Panc1 (cell line): ENCODE measurements around the gene JAZF1. TPM values are rescaled to one million over a fixed set of nuclear protein-coding genes. Genes with fewer than 3 reads are reported as not detected.

Source experiments
- ATAC-seq: fragments of 200-7000 bp; cut with Tn5 transposase; 2 replicates; pipeline ENCODE4 v1.9.1; 2020; ENCODE audit warnings: mild to moderate bottlenecking, moderate library complexity
- BruUV-seq: library from RNA; stranded (reverse); fragments of 400-500 nt; replicated peaks from 2 replicates; lab custom pipeline; 2021; lab: Mats Ljungman, UMichigan
- CTCF ChIA-PET: fragments of 300-600 bp; sonication (Branson Sonifier 250); formaldehyde crosslinking; loops from one replicate; lab custom pipeline; 2022; ENCODE audit warnings: antibody characterized with exemption; lab: Charles Lee
- POLR2A ChIA-PET: fragments of 300-600 bp; sonication (Branson Sonifier 250); formaldehyde crosslinking; loops from one replicate; lab custom pipeline; 2022; ENCODE audit warnings: antibody characterized with exemption; lab: Charles Lee
- DNase-seq: peaks from one replicate; pipeline ENCODE4 v3.0.0-alpha.2; 2010; ENCODE audit warnings: low read depth, low spot score
- H3K27ac ChIP-seq: 2 replicates; pipeline ENCODE4 v1.5.1; 2011; ENCODE audit warnings: mild to moderate bottlenecking, low read length, inconsistent platforms
- H3K27me3 ChIP-seq: fragments of 200-500 bp; sonication (Bioruptor generic); 2 replicates; pipeline ENCODE4 v1.6.0; 2014; ENCODE audit warnings: low read length, inconsistent platforms; ENCODE audit not compliant: control insufficient read depth, insufficient read depth
- H3K36me3 ChIP-seq: fragments of 200-500 bp; sonication (Bioruptor generic); 2 replicates; pipeline ENCODE4 v1.5.1; 2014; ENCODE audit warnings: inconsistent platforms, mild to moderate bottlenecking, low read length, moderate library complexity; ENCODE audit not compliant: control insufficient read depth, insufficient read depth
- H3K4me1 ChIP-seq: 2 replicates; pipeline ENCODE4 v1.5.1; 2011; ENCODE audit warnings: inconsistent platforms, mild to moderate bottlenecking, low read length, moderate library complexity; ENCODE audit not compliant: control insufficient read depth, insufficient read depth
- H3K4me3 ChIP-seq, 2 experiments: 2 replicates each; pipeline ENCODE4 v1.5.1; 2011 to 2012; ENCODE audit warnings: low read depth in 2 of 2, low read length in 2 of 2, mild to moderate bottlenecking in 2 of 2, inconsistent platforms in 1 of 2, moderate library complexity in 1 of 2
- H3K9me3 ChIP-seq: fragments of 200-500 bp; sonication (Bioruptor generic); 2 replicates; pipeline ENCODE4 v1.5.1; 2014; ENCODE audit warnings: low read depth, mild to moderate bottlenecking, inconsistent platforms, low read length, moderate library complexity; ENCODE audit not compliant: control insufficient read depth, insufficient read depth
- POLR2AphosphoS5 ChIP-seq: IDR thresholded peaks from 2 replicates; pipeline ENCODE4 v1.6.1; 2012; ENCODE audit warnings: mild to moderate bottlenecking, low read depth, low read length, moderate library complexity
- REST ChIP-seq, 2 experiments: IDR thresholded peaks; 2 replicates each; pipeline ENCODE4 v1.6.1; 2011 to 2012; ENCODE audit warnings: low read depth in 2 of 2, control low read depth in 1 of 2, low read length in 1 of 2, mild to moderate bottlenecking in 1 of 2, moderate library complexity in 1 of 2; ENCODE audit not compliant: insufficient read depth in 1 of 2
- SIN3A ChIP-seq: IDR thresholded peaks from 2 replicates; pipeline ENCODE4 v1.6.1; 2012; ENCODE audit warnings: low read depth, mild to moderate bottlenecking, low read length, moderate library complexity, borderline replicate concordance; ENCODE audit not compliant: insufficient read depth
- TCF7L2 ChIP-seq: IDR thresholded peaks from 2 replicates; pipeline ENCODE4 v1.6.1; 2011; ENCODE audit warnings: mild to moderate bottlenecking, low read depth, low read length, inconsistent platforms
- in situ Hi-C: cut with HindIII; loops from 2 replicates; pipeline ENCODE4 v1.10.0; 2016; ENCODE audit warnings: low sequenced_read_pairs, low pct_unique_long_range_greater_than_20kb
- intact Hi-C: fragments of 100-400 bp; cut with micrococcal nuclease; formaldehyde crosslinking; loops from one replicate; pipeline ENCODE4 v1.10.0; 2022; ENCODE audit not compliant: unreplicated experiment
- total RNA-seq: library from RNA; stranded (reverse); gene quantifications from one replicate; pipeline ENCODE4 v1.2.1, GENCODE V29; 2021; ENCODE audit not compliant: unreplicated experiment
- TF ChIP-seq, protein P1 (sequence below): fragments of 450-650 bp; IDR thresholded peaks from 2 replicates; pipeline ENCODE4 v1.5.1; 2017; ENCODE audit warnings: mild to moderate bottlenecking

JAZF1 gene
- total RNA-seq, 1 experiment from 2014 or later = 8.8 TPM

GRCh38 chr7:27911920-27912319, 268.7 kb downstream of the JAZF1 start:
- H3K4me1 ChIP-seq = no peaks in the 10 kb centered on the region
- ChIA-PET POLR2A (no interaction called here), CTCF (no interaction called here)
- no peak for DNase-seq
- H3K27ac ChIP-seq = no peak overlapping the region
- H3K9me3 ChIP-seq = no peaks in the 10 kb centered on the region
- in situ Hi-C loops (no loop called here), intact Hi-C loops (no loop called here)
- no TSS peak for BruUV-seq
- TF ChIP-seq REST (IDR thresholded peaks at IDR 0.05; ENCODE audit: insufficient read depth in 1 of 2, low read depth in 2 of 2, low read length in 1 of 2) = no peak
- no peak for TF ChIP-seq SIN3A
- no peak for TF ChIP-seq TCF7L2
- TF ChIP-seq, protein P1, sequence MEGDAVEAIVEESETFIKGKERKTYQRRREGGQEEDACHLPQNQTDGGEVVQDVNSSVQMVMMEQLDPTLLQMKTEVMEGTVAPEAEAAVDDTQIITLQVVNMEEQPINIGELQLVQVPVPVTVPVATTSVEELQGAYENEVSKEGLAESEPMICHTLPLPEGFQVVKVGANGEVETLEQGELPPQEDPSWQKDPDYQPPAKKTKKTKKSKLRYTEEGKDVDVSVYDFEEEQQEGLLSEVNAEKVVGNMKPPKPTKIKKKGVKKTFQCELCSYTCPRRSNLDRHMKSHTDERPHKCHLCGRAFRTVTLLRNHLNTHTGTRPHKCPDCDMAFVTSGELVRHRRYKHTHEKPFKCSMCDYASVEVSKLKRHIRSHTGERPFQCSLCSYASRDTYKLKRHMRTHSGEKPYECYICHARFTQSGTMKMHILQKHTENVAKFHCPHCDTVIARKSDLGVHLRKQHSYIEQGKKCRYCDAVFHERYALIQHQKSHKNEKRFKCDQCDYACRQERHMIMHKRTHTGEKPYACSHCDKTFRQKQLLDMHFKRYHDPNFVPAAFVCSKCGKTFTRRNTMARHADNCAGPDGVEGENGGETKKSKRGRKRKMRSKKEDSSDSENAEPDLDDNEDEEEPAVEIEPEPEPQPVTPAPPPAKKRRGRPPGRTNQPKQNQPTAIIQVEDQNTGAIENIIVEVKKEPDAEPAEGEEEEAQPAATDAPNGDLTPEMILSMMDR = no peak
- no peak for TF ChIP-seq POLR2AphosphoS5
- no peaks in the 10 kb centered on the region for H3K27me3 ChIP-seq
- no peak for ATAC-seq
- no peak overlapping the region for H3K4me3 ChIP-seq
- H3K36me3 ChIP-seq = no peaks in the 10 kb centered on the region

- CTCF ChIA-PET = no interaction called here
- BruUV-seq = no TSS peak
- POLR2A ChIA-PET = no interaction called here
- no peaks in the 10 kb centered on the region for H3K36me3 ChIP-seq
- H3K9me3 ChIP-seq = no peaks in the 10 kb centered on the region
- H3K27me3 ChIP-seq = no peaks in the 10 kb centered on the region
- in situ Hi-C loops = no loop called here
- TF ChIP-seq TCF7L2 = no peak
- TF ChIP-seq, protein P1 = no peak
- no peak for TF ChIP-seq REST (IDR thresholded peaks at IDR 0.05; ENCODE audit: insufficient read depth in 1 of 2, low read depth in 2 of 2, low read length in 1 of 2)
- TF ChIP-seq POLR2AphosphoS5 = no peak
- TF ChIP-seq SIN3A = no peak
- intact Hi-C loops = no loop called here
- H3K4me3 ChIP-seq = no peak overlapping the region
- H3K27ac ChIP-seq = no peak overlapping the region
- DNase-seq = no peak
- no peak for ATAC-seq
- no peaks in the 10 kb centered on the region for H3K4me1 ChIP-seq
Measured at GRCh38 chr7:27910326-27910725, 270.3 kb downstream of the JAZF1 start.
